Stomach (tissue), 9 donors: Measurements from ENCODE around the gene TMEM92. TPM values are rescaled to one million over a fixed set of nuclear protein-coding genes. Genes with fewer than 3 reads are reported as not detected.
A peak's percentile ranks its signal among the peaks of the same experiment; 100 is the strongest.

ENCODE experiments used
- DNase-seq, 2 donors: peaks; one replicate each; pipeline versions ENCODE4 v3.0.0 to v3.0.0-alpha.2; 2013 to 2019
- H3K27ac ChIP-seq, 5 donors: fragments of 200-600 bp in 4 of 5; sonication (generic) in 4 of 5; one replicate each; pipeline ENCODE4 v1.5.1; 2013 to 2019; ENCODE audit warnings: mild to moderate bottlenecking in 1 of 5, moderate library complexity in 1 of 5
- H3K27me3 ChIP-seq, 3 donors: fragments of 200-600 bp; sonication (generic); one replicate each; pipeline ENCODE4 v1.5.1; 2017 to 2019; ENCODE audit warnings: mixed run types in 1 of 3
- H3K36me3 ChIP-seq, 4 donors: fragments of 200-600 bp; sonication (generic); 1 replicate in 3 of 4; 2 replicates in 1 of 4; pipeline ENCODE4 v1.5.1; 2016 to 2019
- H3K4me1 ChIP-seq, 4 donors: fragments of 200-600 bp; sonication (generic); one replicate each; pipeline ENCODE4 v1.5.1; 2016 to 2019
- H3K4me3 ChIP-seq, 4 donors: fragments of 200-600 bp; sonication (generic) in 3 of 4; one replicate each; pipeline ENCODE4 v1.5.1; 2016 to 2019; ENCODE audit warnings: mild to moderate bottlenecking in 1 of 4
- H3K9me3 ChIP-seq, 4 donors: fragments of 200-600 bp; sonication (generic); one replicate each; pipeline ENCODE4 v1.5.1; 2016 to 2019
- EP300 ChIP-seq: sonication (generic); formaldehyde crosslinking; IDR thresholded peaks from one replicate; pipeline ENCODE4 v1.6.1; 2017; ENCODE audit warnings: antibody characterized with exemption
- POLR2A ChIP-seq, 4 donors: fragments of 450-650 bp; IDR thresholded peaks; one replicate each; pipeline ENCODE4 v1.6.1; 2016; ENCODE audit warnings: antibody characterized with exemption in 4 of 4, control low read depth in 2 of 4, mild to moderate bottlenecking in 1 of 4, moderate library complexity in 1 of 4
- POLR2AphosphoS5 ChIP-seq, 3 donors: sonication (generic); formaldehyde crosslinking; IDR thresholded peaks; one replicate each; pipeline ENCODE4 v1.6.1; 2016; ENCODE audit warnings: antibody characterized with exemption in 3 of 3
- WGBS, 5 donors: extraction: QIAGEN DNeasy Blood & Tissue Kit in 3 of 5; methylation state at CpG; one replicate each; pipeline versions ENCODE4 v1.1.5 to v1.1.7; 2013 to 2018; 5-methylcytosine and 5-hydroxymethylcytosine counted together
- intact Hi-C: fragments of 100-400 bp; cut with DNase I; formaldehyde crosslinking; loops from one replicate; pipeline ENCODE4 v1.15.1; 2023; ENCODE audit warnings: low total_unique reads
- polyA plus RNA-seq, 3 donors: library from polyadenylated mRNA; stranded (reverse); fragments of 200-250 nt; gene quantifications; one replicate each; pipeline ENCODE4 v1.2.3, GENCODE V29; 2013
- total RNA-seq, 5 donors: library from RNA; depleted of rRNA; stranded (reverse); fragments of >200 nt; gene quantifications; one replicate each; pipeline versions ENCODE4 v1.1.0 to v1.2.3, GENCODE V29; 2014 to 2016
- TF ChIP-seq, protein P1 (sequence below), 7 experiments: fragments of 450-650 bp in 4 of 7; fragments of 200-600 bp in 3 of 7; sonication (generic) in 3 of 7; IDR thresholded peaks; one replicate each; pipeline ENCODE4 v1.5.1; 2016 to 2019; ENCODE audit warnings: antibody characterized with exemption in 7 of 7, control low read depth in 2 of 7, mild to moderate bottlenecking in 1 of 7
- donor health status: healthy with polysubstance abuse.
- donor health status: Bipolar disorder and iron deficiency.
- donor health status: healthy.

Gene TMEM92
- total and polyA plus RNA-seq, 8 donors: 2.7 to 24.9 (median 10.8) TPM

GRCh38 chr17:50303596-50303995, 29.3 kb downstream of the TMEM92 start:
- DNase-seq: no peak
- no peaks in the 10 kb centered on the region for H3K27me3 ChIP-seq
- no peaks in the 10 kb centered on the region for H3K36me3 ChIP-seq
- intact Hi-C loops: no loop called here
- peak overlapping the region; percentile 77 to 88 (median 86) for H3K27ac ChIP-seq
- TF ChIP-seq POLR2A (IDR thresholded peaks at IDR 0.05): no peak
- no peak for TF ChIP-seq EP300
- TF ChIP-seq, protein P1, sequence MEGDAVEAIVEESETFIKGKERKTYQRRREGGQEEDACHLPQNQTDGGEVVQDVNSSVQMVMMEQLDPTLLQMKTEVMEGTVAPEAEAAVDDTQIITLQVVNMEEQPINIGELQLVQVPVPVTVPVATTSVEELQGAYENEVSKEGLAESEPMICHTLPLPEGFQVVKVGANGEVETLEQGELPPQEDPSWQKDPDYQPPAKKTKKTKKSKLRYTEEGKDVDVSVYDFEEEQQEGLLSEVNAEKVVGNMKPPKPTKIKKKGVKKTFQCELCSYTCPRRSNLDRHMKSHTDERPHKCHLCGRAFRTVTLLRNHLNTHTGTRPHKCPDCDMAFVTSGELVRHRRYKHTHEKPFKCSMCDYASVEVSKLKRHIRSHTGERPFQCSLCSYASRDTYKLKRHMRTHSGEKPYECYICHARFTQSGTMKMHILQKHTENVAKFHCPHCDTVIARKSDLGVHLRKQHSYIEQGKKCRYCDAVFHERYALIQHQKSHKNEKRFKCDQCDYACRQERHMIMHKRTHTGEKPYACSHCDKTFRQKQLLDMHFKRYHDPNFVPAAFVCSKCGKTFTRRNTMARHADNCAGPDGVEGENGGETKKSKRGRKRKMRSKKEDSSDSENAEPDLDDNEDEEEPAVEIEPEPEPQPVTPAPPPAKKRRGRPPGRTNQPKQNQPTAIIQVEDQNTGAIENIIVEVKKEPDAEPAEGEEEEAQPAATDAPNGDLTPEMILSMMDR (IDR thresholded peaks at IDR 0.05): no peak
- peak in 1 of 3 donors; percentile 29 for TF ChIP-seq POLR2AphosphoS5 (IDR thresholded peaks at IDR 0.05)
- H3K4me3 ChIP-seq: peak overlapping the region in 3 of 4 donors; percentile 17 to 26 (median 25)
- no peaks in the 10 kb centered on the region for H3K9me3 ChIP-seq
- H3K4me1 ChIP-seq: peaks cover 20 to 56% (median 30%) of the 10 kb centered on the region in 4 donors
- WGBS, 5 donors: 35 to 68% (median 45%) methylated on average over 4 of the region's 4 CpGs

DNA sequence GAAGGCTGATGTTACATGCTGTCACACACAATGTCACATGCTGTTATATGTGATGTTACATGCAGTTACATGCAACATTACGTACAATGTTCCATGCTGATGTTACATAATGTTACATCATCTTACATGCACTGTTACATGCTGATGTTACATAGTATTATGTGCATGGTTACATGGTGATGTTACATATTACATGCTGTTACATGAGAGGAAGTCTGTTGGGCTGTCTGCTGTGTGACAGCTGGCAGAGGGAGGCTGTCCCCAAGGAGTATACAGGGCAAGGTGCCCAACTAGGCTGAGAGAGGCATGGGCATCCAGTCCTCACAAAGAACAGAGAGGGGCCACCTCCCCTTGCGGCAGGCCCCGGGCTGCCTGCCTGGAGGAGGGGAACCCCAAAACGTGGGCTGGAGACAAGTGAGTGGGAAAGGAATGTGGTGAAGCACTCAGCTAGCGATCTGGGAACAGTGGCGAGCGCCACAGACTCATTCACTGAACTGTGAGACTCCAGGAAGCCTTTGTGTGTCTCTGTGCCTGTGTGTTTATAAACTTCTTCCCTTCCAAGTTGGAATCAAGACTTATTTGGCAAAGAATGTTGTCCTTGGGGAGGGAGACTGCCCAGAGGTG, 30.6 kb downstream of the TMEM92 start:
- peak overlapping the region in 2 of 4 donors; percentile 10 to 12 for H3K4me3 ChIP-seq
- DNase-seq: peak in 1 of 2 donors; percentile 64
- H3K27ac ChIP-seq: peak overlapping the region; percentile 83 to 88 (median 87)
- intact Hi-C loops: no loop called here
- no peaks in the 10 kb centered on the region for H3K9me3 ChIP-seq
- no peaks in the 10 kb centered on the region for H3K27me3 ChIP-seq
- WGBS, 5 donors: 6 to 17% (median 11%) methylated on average over 7 of the region's 7 CpGs
- TF ChIP-seq POLR2AphosphoS5 (IDR thresholded peaks at IDR 0.05): peak; percentile 57 to 82 (median 70)
- TF ChIP-seq, protein P1 (IDR thresholded peaks at IDR 0.05): no peak
- peaks cover 20 to 65% (median 31%) of the 10 kb centered on the region in 4 donors for H3K4me1 ChIP-seq
- no peaks in the 10 kb centered on the region for H3K36me3 ChIP-seq

DNA sequence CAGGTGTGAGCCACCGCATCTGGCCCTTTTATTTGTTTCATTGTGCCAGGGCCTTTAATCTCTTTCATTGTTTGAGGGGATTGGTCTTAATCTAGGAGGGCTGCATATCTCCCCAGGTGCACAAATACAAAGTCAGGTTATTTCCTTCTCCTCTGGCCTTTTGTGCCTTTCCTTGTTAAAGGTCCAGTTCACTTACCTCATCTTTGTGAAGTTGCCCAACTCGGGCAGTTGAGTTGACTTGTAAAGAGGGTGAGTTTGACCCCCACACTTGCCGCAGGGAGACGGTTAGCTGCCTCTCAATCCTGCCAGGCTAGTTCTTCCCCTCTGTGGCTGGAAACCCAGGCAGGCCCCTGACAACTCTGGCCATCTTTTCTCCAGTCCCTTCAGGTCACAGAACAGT, 33.4 kb downstream of the TMEM92 start:
- intact Hi-C loops: no loop called here
- peak in 1 of 2 donors; percentile 84 for DNase-seq
- WGBS, 5 donors: 42 to 60% (median 53%) methylated on average over 4 of the region's 4 CpGs
- Histone ChIP-seq H3K9me3 (no peaks in the 10 kb centered on the region), H3K36me3 (no peaks in the 10 kb centered on the region), H3K27ac (peak overlapping the region; percentile 83 to 88 (median 86)), H3K27me3 (peaks cover 0 to 3% (median 0%) of the 10 kb centered on the region in 3 donors), H3K4me1 (peaks cover 20 to 42% (median 27%) of the 10 kb centered on the region in 4 donors), H3K4me3 (no peak overlapping the region)
- TF ChIP-seq EP300 (no peak), POLR2AphosphoS5 (IDR thresholded peaks at IDR 0.05) (peak; percentile 25 to 87 (median 77))

- H3K36me3 ChIP-seq: no peaks in the 10 kb centered on the region
- no peak overlapping the region for H3K4me3 ChIP-seq
- H3K27ac ChIP-seq: peak overlapping the region; percentile 69 to 87 (median 71)
- H3K9me3 ChIP-seq: no peaks in the 10 kb centered on the region
- peaks cover 20 to 42% (median 27%) of the 10 kb centered on the region in 4 donors for H3K4me1 ChIP-seq
- TF ChIP-seq POLR2A (IDR thresholded peaks at IDR 0.05): no peak
- no peak for TF ChIP-seq POLR2AphosphoS5 (IDR thresholded peaks at IDR 0.05)
- TF ChIP-seq, protein P1 (IDR thresholded peaks at IDR 0.05): no peak
- TF ChIP-seq EP300: no peak
- 68 to 81% (median 77%) methylated on average over 4 of the region's 4 CpGs for WGBS, 5 donors
- intact Hi-C loops: no loop called here
- no peak for DNase-seq
- peaks cover 0 to 3% (median 0%) of the 10 kb centered on the region in 3 donors for H3K27me3 ChIP-seq
Observed at GRCh38 chr17:50308666-50309065, 34.4 kb downstream of the TMEM92 start.
